Measurements from ENCODE around the gene RB1. TPM values are rescaled to one million over a fixed set of nuclear protein-coding genes. Genes with fewer than 3 reads are reported as not detected.

RB1 gene
- total RNA-seq, 1 experiment from 2014 or later: 18.8 TPM

GRCh38 chr13:48311223-48311622 is 7.7 kb downstream of the RB1 start (continued):
- TF ChIP-seq SP1 (CRISPR knock-in tag; conservative IDR thresholded peaks at IDR 0.05) (no peak), ZNF263 (CRISPR knock-in tag; IDR thresholded peaks at IDR 0.05; ENCODE audit: low read depth) (no peak), ZSCAN18 (CRISPR knock-in tag; IDR thresholded peaks at IDR 0.05) (no peak), CDX4 (CRISPR knock-in tag; IDR thresholded peaks at IDR 0.05; ENCODE audit: borderline replicate concordance) (no peak), MYBL2 (CRISPR knock-in tag; IDR thresholded peaks at IDR 0.05) (no peak), NFYB (CRISPR knock-in tag; conservative IDR thresholded peaks at IDR 0.05; ENCODE audit: low read depth) (no peak)

DNA sequence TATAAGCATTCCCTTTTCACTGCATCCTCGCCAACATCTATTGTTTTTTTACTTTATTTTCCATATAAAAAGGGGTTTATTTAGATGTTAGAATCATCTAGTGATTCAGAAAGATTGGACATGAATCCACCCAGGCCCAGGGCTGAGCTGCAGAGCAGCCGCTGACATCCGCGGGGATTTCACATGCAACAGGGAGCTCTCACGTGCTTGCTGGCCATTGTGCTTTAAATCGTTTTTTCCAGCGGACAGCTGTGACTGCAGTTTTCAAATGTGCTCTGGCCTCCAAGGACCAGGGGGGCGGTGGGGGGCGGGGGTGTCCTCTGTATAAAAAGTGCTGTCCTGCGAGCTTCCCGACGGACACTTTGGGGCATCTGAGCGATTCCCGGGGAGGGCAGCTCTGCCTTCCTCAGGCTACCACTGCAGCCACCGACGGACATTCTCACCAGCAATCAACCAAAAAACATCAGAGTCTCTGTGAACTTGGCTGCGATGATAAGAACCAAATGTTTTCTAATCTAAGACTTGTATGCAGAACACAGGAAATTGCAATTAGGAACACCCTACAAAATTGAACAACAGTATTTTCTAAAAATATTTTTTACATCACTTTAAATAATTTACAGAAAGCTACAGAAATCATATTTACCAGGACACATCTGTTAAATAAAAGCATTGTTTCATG is 12.6 kb downstream of the RB1 start:
- ChIA-PET CTCF (interaction anchor here (0.6 to 0.7 kb wide), 3 partner anchors 16 to 188 kb away, joined by 3 read pairs; no protein-coding TSS in a partner anchor), POLR2A (interaction anchor here (0.6 kb wide), 1 partner anchor 415 kb away, joined by 7 read pairs; no protein-coding TSS in a partner anchor)
- DNase-seq (ENCODE audit: low spot score): no peak
- Mint-ChIP-seq H3K27ac (no peak overlapping the region), H3K9me3 (peaks cover 12% of the 10 kb centered on the region), H3K4me3 (no peak overlapping the region), H3K4me1 (peaks cover 3% of the 10 kb centered on the region; the same call in 1 of the 2 replicates), H3K36me3 (peaks cover 16% of the 10 kb centered on the region), H3K27me3 (ENCODE audit: low read depth) (no peaks in the 10 kb centered on the region)
- no peak for ATAC-seq
- TF ChIP-seq, protein P1, sequence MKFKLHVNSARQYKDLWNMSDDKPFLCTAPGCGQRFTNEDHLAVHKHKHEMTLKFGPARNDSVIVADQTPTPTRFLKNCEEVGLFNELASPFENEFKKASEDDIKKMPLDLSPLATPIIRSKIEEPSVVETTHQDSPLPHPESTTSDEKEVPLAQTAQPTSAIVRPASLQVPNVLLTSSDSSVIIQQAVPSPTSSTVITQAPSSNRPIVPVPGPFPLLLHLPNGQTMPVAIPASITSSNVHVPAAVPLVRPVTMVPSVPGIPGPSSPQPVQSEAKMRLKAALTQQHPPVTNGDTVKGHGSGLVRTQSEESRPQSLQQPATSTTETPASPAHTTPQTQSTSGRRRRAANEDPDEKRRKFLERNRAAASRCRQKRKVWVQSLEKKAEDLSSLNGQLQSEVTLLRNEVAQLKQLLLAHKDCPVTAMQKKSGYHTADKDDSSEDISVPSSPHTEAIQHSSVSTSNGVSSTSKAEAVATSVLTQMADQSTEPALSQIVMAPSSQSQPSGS (CRISPR knock-in tag; IDR thresholded peaks at IDR 0.05; ENCODE audit: borderline replicate concordance, low read depth): no peak

- no peaks in the 10 kb centered on the region for H3K27me3 Mint-ChIP-seq (ENCODE audit: low read depth)
- peaks cover 3% of the 10 kb centered on the region; the same call in 1 of the 2 replicates for H3K4me1 Mint-ChIP-seq
- ATAC-seq: peak; percentile 17
- CTCF ChIA-PET: no interaction called here
- no peak for DNase-seq (ENCODE audit: low spot score)
- peak overlapping the region; percentile 65; the same call in 1 of the 2 replicates for H3K27ac Mint-ChIP-seq
- POLR2A ChIA-PET: no interaction called here
- H3K4me3 Mint-ChIP-seq: no peak overlapping the region
- peaks cover 19% of the 10 kb centered on the region for H3K9me3 Mint-ChIP-seq
- H3K36me3 Mint-ChIP-seq: peaks cover 24% of the 10 kb centered on the region
- no peak for TF ChIP-seq ZSCAN18 (CRISPR knock-in tag; IDR thresholded peaks at IDR 0.05)
- TF ChIP-seq FOXJ3 (CRISPR knock-in tag; IDR thresholded peaks at IDR 0.05; ENCODE audit: borderline replicate concordance): no peak
- no peak for TF ChIP-seq ATF1 (CRISPR knock-in tag; IDR thresholded peaks at IDR 0.05)
- TF ChIP-seq FOXK1 (CRISPR knock-in tag; IDR thresholded peaks at IDR 0.05): no peak
- TF ChIP-seq TEAD1 (CRISPR knock-in tag; IDR thresholded peaks at IDR 0.05): no peak
- TF ChIP-seq GTF2I (CRISPR knock-in tag; conservative IDR thresholded peaks at IDR 0.05): no peak
- TF ChIP-seq CREB1 (CRISPR knock-in tag; IDR thresholded peaks at IDR 0.05): no peak
- no peak for TF ChIP-seq ATF6 (CRISPR knock-in tag; IDR thresholded peaks at IDR 0.05)
- no peak for TF ChIP-seq NR1H2 (CRISPR knock-in tag; IDR thresholded peaks at IDR 0.05)
- TF ChIP-seq, protein P2, sequence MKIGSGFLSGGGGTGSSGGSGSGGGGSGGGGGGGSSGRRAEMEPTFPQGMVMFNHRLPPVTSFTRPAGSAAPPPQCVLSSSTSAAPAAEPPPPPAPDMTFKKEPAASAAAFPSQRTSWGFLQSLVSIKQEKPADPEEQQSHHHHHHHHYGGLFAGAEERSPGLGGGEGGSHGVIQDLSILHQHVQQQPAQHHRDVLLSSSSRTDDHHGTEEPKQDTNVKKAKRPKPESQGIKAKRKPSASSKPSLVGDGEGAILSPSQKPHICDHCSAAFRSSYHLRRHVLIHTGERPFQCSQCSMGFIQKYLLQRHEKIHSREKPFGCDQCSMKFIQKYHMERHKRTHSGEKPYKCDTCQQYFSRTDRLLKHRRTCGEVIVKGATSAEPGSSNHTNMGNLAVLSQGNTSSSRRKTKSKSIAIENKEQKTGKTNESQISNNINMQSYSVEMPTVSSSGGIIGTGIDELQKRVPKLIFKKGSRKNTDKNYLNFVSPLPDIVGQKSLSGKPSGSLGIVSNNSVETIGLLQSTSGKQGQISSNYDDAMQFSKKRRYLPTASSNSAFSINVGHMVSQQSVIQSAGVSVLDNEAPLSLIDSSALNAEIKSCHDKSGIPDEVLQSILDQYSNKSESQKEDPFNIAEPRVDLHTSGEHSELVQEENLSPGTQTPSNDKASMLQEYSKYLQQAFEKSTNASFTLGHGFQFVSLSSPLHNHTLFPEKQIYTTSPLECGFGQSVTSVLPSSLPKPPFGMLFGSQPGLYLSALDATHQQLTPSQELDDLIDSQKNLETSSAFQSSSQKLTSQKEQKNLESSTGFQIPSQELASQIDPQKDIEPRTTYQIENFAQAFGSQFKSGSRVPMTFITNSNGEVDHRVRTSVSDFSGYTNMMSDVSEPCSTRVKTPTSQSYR (CRISPR knock-in tag; IDR thresholded peaks at IDR 0.05): no peak
- no peak for TF ChIP-seq ZNF121 (CRISPR knock-in tag; IDR thresholded peaks at IDR 0.05)
- TF ChIP-seq NR2C2 (CRISPR knock-in tag; IDR thresholded peaks at IDR 0.05): no peak
Observed at GRCh38 chr13:48316826-48317510, 13.4 kb downstream of the RB1 start.
